AG04449 (cell line): Measurements from ENCODE around the gene CC2D1A.
A peak's percentile ranks its signal among the peaks of the same experiment; 100 is the strongest.

Source experiments
- CTCF ChIA-PET: fragments of 350-600 bp; formaldehyde crosslinking; extraction: SDS; loops from one replicate; lab custom pipeline; 2021; ENCODE audit warnings: antibody characterized with exemption; lab: Yijun Ruan, JAX
- POLR2A ChIA-PET: fragments of 400-600, 350-600 bp; formaldehyde crosslinking; extraction: SDS; loops from one replicate; lab custom pipeline; 2020; ENCODE audit warnings: antibody characterized with exemption, inconsistent platforms; lab: Yijun Ruan, JAX
- DNase-seq: peaks from one replicate; pipeline ENCODE4 v3.0.0-alpha.2; 2010; ENCODE audit warnings: low read depth, low spot score
- H3K4me3 ChIP-seq: 2 replicates; pipeline ENCODE4 v1.5.1; 2011; ENCODE audit warnings: low read depth, mild to moderate bottlenecking, control low read depth, low read length
- TF ChIP-seq, protein P1 (sequence below): IDR thresholded peaks from one replicate; pipeline ENCODE4 v1.5.1; 2011; ENCODE audit warnings: mild to moderate bottlenecking, moderate library complexity, low read length, control low read depth, inconsistent platforms; ENCODE audit not compliant: insufficient read depth; ENCODE audit errors: missing control alignments

The CC2D1A gene

DNA sequence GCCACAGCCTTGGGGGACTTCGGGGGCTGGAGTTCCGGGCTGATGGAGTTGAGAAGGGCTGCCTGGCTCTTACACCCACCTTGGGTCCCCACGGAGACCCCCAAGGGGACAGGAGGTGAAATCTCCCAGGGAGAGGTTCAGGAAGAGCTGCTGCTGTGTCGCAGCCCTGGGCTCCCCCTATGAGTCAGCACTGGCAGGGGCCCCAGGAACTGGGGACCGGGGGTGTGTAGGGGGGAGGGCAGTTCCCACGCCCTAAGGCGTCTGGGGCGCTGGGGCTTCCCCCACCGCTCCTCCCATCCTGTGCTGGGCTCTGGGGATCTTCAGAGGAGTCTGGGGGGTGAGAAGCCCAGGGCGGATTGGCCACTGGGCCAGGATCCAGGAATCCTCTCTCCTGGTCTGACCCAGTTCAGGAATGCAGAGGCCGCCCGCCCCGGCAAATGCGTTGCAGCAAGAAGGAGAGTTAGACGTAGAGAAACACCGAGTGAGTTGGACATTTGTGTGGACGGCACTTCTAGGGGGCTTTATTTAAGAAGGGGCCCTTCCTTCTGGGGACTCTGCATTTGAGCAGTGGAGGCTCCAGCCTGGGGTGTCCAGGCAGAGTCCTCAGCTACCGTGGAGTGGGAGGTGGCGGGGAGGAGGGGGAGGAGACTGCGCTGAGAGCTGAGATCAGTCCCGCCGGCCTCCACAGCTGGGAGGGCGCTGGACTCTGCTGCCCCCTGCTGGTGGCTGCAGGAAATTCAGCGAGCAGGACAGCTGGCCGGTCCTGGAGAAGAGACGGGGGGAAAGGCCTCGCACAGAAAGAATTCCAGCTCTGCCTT lies 44.1 kb upstream of the CC2D1A start:
- CTCF ChIA-PET = interaction anchor here (0.6 to 6.1 kb wide), 30 partner anchors 9 to 897 kb away, joined by 3 to 138 read pairs (median 5); partner anchors contain the start of genes C19orf53, MRI1 and ZSWIM4
- peak overlapping the region; percentile 55 for H3K4me3 ChIP-seq
- peak; percentile 77 for DNase-seq
- TF ChIP-seq, protein P1, sequence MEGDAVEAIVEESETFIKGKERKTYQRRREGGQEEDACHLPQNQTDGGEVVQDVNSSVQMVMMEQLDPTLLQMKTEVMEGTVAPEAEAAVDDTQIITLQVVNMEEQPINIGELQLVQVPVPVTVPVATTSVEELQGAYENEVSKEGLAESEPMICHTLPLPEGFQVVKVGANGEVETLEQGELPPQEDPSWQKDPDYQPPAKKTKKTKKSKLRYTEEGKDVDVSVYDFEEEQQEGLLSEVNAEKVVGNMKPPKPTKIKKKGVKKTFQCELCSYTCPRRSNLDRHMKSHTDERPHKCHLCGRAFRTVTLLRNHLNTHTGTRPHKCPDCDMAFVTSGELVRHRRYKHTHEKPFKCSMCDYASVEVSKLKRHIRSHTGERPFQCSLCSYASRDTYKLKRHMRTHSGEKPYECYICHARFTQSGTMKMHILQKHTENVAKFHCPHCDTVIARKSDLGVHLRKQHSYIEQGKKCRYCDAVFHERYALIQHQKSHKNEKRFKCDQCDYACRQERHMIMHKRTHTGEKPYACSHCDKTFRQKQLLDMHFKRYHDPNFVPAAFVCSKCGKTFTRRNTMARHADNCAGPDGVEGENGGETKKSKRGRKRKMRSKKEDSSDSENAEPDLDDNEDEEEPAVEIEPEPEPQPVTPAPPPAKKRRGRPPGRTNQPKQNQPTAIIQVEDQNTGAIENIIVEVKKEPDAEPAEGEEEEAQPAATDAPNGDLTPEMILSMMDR = peak; percentile 97
- POLR2A ChIA-PET = interaction anchor here (0.6 to 9.0 kb wide), 12 partner anchors 9 to 98 kb away, joined by 3 to 149 read pairs (median 6); partner anchors contain the start of genes C19orf53, MRI1 and ZSWIM4

DNA sequence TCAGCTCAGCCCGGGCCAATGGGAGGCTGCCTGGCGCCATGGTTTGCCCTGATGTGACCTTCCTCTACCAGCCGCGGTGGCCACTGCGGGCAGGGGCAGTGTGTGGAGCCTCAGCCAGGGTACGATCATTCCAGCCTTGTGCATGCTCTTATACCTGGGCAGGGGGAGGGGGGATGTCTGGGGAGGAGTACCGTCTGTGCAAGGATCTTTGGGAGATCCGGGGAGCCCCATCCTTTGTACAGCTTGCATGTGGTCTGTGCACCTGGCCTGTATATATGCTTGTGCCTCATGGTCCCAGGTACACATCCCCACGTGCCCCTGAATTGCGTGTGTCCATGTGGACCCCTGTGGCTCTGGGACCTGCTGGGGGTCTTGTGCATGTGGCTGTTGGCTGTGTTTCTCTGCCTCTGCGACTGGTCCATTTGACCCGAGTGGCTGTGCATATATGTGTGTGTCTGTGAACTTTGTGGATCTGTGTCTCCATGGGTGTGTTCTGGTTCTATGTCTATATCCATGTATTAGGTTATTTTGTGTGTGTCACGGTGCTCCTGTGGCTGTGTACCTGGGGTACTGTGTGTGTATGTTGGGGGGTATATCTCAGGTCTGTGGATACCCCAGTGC lies 41.8 kb upstream of the CC2D1A start:
- TF ChIP-seq, protein P1 = no peak
- H3K4me3 ChIP-seq = no peak overlapping the region
- DNase-seq = no peak
- ChIA-PET POLR2A (interaction anchor here (1.2 to 9.0 kb wide), 2 partner anchors 26 to 90 kb away, joined by 3 to 149 read pairs; no protein-coding TSS in a partner anchor), CTCF (interaction anchor here (1.0 to 6.1 kb wide), 12 partner anchors 9 to 211 kb away, joined by 3 to 138 read pairs (median 6); partner anchors contain the start of genes MRI1 and ZSWIM4)

DNA sequence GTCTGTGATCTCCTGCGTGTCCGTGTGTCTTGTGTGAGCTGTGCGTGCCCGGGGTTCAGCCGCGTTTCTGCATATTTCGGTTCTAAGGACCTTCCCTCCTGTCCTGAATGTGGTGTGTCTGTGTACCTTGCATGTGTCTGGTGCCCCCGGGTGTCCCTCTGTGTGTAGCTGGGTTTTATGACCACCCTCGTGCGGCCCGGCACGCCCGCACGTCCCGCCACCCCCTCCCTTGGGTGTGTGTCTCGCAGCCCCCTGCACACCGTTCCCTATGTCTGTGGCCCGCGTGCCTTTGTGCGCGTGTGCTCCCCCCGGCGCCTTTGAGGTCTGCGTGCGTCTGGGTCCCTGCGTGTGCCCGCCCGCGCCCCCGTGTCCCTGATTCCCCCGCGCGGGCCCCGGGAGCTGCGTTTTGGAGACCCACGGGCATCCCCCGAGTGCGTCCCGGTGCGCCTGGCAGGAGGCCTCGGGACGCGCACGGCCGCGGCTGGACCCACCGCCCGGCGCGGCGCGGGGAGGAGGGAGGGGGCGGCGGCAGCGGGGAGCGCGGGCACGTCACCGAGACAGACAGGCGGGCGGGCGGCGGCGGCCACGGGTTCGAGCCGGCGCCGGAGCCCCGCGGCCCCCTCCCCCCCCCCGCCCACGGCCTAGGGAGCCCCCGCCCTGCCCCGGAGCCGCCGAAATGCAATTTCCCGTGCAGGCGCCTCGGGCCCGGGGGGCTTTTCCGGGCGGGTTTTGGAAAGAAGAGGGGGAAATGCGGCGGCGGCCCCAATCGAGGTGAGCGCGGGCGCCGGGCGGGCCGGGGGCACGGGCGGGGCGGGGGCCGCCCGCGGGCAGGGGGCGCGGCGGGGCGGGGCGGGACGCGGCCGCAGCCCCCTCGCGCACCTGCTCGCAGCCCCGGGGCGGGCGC lies 41.1 kb upstream of the CC2D1A start:
- TF ChIP-seq, protein P1 = no peak
- CTCF ChIA-PET = interaction anchor here (1.0 to 4.6 kb wide), 6 partner anchors 9 to 211 kb away, joined by 3 to 61 read pairs (median 16); partner anchors contain the start of gene MRI1
- POLR2A ChIA-PET = interaction anchor here (1.2 to 9.0 kb wide), 2 partner anchors 27 to 91 kb away, joined by 3 to 149 read pairs; no protein-coding TSS in a partner anchor
- H3K4me3 ChIP-seq = peak overlapping the region; percentile 61
- no peak for DNase-seq

DNA sequence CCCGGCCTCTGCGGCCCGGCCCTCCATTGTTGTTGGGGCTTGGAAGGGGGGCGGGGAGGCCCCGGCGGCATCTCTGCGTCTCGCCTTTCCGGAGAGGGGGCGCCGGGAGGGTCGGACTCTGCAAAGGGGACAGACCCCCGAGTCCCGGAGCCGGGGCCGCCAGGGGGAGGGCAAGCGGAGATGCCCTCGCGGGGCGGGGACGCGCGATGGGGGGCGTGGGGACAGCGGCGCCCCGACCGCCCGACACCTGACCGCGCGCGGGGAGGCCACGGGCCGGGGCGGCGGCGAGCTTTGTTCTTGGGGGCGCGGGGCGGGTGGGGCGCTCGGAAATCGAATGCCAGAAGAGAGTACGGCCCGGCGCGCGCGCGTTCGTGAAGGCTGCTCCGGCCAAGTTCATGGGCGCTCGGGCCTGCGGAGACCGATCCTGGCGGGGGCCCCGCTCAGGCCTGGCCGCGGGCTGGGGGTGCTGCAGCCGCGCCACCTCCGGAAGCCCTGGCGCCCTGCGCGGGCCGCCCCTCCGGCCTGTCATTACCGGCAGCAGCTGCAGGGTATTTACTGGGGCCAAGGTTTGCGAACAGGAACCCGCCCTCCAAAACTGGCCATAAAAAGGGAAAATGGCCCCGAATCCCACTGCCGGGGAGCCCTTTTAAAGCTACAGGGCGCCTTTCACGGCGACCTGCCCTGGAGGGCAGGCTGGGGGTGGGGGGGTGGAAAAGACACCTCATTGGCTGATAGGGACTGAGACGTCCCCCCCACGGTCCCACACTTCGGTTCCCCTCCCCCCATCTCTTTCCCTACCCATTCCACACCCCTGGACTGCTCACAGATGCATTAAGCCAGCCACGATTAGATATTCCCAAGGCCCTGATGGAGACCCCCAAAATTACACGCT lies 40.2 kb upstream of the CC2D1A start:
- CTCF ChIA-PET = interaction anchor here (3.4 kb wide), 1 partner anchor 80 kb away, joined by 13 read pairs; no protein-coding TSS in a partner anchor
- TF ChIP-seq, protein P1 = no peak
- no peak for DNase-seq
- peak overlapping the region; percentile 61 for H3K4me3 ChIP-seq
- POLR2A ChIA-PET = interaction anchor here (0.8 to 9.0 kb wide), 2 partner anchors 28 to 71 kb away, joined by 3 to 149 read pairs; partner anchors contain the start of gene ZSWIM4
